HG02840 (cell line): Measurements from ENCODE around the gene RANGRF.

ENCODE experiments used
- ATAC-seq: cut with Tn5 transposase; IDR thresholded peaks from one replicate; pipeline ENCODE4 v1.9.1; 2021; ENCODE audit warnings: mild to moderate bottlenecking, moderate library complexity, moderate number of reproducible peaks; ENCODE audit not compliant: unreplicated experiment, low FRiP score

Gene RANGRF

DNA sequence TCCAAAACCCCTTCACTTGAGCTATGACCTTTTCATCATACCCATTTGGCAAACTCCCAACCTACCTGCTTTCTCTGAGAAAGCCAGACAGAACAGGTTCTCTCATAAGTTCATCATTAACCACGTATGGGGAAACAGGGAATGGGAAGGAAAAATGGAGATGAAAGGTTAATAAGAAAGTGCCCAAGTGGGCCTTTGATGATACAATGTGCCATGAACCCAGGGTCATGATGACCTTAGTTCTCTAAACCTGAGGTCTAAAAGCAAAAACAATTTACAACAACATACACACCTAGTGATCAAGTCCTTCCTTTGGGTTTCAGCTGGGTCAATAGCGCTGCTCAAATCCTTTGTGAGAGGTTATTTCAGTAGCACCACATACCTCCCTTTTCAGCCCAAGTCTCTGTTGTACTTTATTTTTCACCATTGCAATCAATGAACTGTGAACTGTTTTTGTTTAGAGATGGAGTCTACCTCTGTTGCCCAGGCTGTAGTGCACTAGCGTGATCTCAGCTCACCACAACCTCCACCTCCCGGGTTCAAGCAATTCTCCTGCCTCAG, 14.5 kb upstream of the RANGRF start:
- ATAC-seq, result no peak

DNA sequence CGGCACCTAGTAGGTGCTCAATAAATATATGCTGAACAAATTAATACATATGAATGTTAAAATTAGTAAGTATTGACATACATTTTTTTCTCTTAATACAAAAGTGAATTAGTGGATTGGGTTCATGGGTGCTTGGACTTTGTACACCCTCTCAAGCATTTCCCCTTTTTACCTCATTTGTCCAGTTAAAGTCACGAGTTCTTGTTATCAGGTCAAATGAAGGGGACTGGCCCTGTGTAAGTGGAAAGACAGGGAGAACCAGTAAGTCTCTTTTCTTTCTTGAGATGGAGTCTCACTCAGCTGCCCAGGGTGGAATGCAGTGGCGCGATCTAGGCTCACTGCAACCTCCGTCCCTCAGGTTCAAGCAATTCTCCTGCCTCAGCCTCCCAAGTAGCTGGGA, 13.7 kb upstream of the RANGRF start:
- no peak for ATAC-seq

GRCh38 chr17:8275421-8276290, 12.8 kb upstream of the RANGRF start:
- ATAC-seq, result no peak

DNA sequence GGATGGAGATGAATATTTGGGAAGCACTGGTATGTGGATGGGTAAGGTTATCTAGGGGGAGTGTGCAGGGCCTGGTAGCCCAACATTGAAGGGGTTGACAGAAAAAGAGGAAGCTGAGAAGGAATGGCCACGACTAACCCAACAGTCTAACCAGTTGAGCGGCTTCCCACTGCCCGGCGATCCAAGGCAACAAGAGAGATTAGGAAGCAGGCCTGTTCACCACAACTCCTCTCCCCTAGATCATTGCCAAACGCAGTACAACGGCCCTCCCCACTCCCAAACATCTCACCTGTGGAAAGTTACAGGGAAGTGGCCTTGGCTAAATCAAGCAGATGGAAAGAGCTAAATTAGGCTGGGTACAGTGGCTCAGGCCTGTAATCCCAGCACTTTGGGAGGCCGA, 11.2 kb upstream of the RANGRF start:
- no peak for ATAC-seq

DNA sequence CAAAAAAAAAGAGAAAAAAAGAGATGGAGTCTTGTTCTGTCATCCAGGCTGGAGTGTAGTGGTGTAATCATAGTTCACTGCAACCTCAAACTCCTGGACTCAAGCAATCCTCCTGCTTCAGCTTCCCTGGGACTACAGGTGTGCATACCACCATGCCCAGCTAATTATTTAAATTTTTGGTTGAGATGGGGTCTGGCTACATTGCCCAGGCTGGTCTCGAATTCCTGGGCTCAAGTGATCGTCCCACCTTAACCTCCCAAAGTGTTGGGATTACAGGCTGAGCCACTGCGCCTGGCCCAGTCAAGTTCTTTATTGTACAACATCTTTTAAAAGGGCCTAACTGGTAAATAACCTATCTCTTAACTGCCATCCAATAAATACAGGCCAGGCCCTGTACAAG, 6.1 kb upstream of the RANGRF start:
- no peak for ATAC-seq

GRCh38 chr17:8283356-8283755, 5.1 kb upstream of the RANGRF start:
- no peak for ATAC-seq

GRCh38 chr17:8284126-8284525, 4.3 kb upstream of the RANGRF start:
- no peak for ATAC-seq

GRCh38 chr17:8285270-8286181, 2.9 kb upstream of the RANGRF start:
- no peak for ATAC-seq

GRCh38 chr17:8287651-8288335, 677 bp upstream of the RANGRF start:
- ATAC-seq, result no peak

DNA sequence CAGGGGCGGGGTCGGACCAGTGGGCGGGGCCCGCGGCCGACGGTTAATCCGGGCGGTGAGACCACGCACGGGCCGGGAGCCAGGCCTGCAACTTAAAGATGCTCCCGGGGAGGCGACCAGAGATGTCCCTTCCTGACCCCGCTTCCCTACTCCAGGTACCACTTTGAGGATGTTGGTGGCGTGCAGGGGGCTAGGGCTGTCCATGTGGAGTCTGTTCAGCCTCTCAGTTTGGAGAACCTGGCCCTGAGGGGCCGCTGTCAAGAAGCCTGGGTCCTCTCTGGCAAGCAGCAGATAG, 580 bp downstream of the RANGRF start:
- no peak for ATAC-seq

DNA sequence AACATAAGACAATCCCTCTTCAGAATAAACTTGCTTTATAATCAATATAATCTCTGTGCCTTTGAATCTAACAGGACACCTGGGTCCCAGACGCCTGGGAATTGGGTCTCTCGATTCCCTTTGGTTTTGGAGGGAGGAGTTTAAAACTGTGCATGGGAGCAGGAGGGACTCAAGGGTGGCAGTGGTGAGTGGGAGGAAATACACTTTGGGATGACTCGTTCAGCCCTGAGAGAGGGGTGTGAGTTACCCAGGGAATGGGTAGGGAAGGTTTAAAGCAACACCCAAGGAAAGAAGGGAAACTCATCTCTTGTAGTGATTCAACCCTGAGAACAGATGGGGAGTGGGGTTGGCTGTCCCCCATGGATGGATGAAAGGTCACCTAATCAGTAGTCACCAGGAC, 1.6 kb downstream of the RANGRF start:
- no peak for ATAC-seq

DNA sequence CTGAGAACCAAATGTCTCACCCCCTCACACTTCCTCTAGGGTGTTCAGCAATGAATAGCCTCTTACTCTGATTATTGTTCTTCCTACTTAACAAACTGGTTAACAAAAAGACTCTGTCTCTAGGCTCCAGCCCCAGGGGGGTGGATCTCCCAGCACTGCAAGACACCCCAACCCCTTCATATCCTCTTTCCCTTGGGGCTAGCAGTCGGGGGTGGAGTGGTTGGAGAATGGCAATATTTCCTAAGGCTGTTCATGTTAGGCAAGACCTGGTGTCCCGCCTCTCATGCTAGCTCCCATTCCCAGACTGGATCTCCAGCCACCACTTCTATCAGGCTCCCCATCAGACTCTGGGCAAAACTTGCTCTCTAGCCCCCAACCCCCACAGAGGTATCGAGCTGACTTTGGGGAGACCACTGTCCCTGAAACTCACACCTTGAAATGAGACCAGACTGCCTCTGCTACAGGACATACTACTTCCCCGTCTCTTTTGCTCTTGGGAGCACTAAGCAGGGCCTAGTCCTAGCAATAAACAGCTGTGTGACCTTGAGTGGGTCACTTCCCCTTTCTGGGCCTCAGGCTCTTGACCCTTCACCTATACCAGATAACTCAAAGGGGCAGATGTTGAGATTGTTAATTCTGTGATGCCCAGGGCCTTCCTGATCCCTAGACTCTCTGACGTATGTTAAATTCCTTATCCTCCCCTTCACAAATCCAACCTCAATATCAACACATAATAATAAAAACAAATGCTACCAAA, 4.3 kb downstream of the RANGRF start:
- no peak for ATAC-seq

GRCh38 chr17:8294361-8294760, 5.9 kb downstream of the RANGRF start:
- no peak for ATAC-seq

DNA sequence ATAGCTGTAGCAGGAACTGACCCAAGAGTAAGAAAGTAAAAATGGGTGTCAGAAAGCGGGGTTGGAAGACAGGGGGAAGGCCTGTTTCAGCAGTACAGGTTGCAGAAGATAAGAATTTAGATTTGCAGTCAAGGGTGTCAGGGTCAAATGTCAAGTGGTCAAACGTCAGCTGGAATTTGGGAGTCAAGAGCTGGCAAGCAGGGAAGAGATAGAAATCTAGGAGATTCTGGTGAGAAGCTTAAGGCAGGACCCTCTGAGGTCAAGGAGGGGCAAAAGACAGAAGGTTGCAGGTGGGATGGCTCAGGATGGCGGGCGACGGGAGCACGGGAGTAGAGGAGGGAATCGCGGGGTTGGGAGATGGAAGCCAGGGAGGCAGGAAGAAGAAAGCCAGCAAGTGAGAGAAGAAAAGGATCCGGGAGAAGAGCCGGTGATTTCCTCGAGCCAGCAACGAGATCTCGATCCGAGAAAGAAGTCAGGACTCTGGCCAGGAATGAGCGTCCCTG, 6.4 kb downstream of the RANGRF start:
- no peak for ATAC-seq

DNA sequence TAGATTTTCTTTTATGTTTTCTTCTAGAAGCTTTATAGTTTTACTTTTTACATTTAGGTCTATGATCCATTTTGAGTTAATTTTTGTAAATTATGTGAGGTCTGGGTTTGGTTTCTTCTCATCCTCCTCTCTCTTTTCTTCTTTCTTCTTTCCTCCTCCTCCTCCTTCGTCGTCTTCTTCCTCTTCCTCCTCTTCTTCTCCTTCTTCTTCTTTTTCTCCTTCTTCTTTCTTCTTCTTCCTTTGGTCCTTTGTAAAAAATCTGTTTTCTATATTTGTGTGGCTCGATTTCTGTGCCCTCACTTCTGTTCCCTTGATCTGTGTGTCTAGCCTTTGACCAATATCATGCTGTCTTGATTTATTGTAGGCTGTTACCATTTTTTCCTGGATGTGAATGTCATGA, 11.8 kb downstream of the RANGRF start:
- no peak for ATAC-seq

DNA sequence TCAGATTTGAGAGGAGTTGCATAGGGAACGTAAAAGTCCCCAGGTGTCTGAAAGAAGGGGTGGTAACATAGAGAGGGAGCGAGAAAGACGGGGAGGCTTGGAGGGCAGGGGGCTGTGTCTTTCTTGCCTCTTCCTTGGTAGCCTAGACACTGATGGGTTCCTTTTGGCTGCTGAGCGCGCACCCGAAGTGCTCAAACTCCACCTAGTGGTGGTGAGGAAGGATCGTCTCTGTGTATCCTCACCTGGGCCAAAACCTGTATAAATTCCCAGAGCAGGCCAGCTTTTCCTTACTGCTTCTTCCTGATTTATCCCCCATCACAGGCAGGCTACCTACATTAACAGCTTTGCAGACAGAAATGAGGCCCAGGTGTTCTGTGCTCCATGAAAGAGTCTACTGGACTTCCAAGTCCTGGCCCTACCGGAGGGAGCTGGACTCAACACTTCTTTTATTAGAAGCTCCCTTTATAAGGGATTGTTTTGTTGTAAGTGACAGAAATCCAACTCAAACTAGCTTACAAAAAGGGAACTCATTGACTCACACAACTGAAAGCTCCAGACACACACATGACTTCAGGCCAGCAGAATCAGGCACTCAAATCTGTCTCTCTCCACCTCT, 12.3 kb downstream of the RANGRF start:
- no peak for ATAC-seq

DNA sequence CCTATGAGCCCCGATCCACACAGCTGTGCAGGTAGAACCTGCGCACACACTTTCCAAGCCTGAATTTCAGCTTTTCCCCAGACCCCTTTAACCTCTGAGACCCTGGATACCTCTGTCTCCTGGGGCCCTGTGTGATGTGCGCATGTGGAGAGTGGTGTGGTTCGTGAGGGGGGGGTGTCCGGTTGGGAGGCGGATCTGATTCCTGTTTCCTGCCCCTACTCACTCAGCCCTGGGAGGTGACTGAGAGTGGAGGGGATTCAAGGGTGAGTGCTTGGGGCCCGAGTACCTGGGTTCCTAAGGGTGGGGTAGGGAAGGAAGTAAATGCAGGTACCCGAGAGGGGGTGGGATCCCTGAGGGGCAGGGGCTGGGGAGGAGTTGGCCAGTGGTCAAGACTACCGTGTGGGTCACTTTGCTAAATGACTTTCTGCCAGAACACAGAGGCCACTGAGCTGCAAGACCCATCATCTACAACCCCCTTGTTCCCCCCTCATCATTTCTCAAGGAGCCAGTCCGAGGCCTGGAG, 22.2 kb downstream of the RANGRF start:
- ATAC-seq, result no peak

DNA sequence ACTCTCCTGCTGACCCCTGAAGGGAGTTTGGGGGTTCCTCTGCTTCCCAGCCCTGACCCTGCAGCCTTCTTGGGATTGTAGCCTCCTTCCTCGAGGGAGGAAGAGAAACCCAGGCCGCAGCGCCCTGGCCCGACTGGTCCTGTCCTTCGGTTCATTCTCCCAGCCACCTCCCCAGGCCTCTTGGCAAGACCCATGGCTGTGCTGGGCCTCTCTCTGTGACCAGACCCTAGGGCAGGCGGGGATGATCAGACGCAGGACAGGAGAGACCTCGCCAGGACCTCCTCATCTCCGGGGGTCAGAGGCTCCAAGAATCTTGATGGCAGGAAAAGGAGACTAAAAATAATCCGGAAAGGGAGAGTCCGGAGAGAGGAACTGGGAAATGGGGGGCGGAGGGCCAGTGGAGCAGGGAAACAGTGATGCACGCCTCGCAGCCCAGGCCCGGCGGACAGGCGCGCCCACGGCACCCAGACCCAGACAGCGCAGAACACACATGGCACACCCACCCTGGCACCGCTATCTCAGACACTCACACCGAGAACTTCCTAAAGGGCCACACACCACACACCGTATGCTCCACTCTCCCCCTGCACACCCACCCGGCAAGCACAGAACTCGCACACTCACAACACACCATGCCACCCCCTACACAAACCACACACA, 22.8 kb downstream of the RANGRF start:
- ATAC-seq, result no peak

DNA sequence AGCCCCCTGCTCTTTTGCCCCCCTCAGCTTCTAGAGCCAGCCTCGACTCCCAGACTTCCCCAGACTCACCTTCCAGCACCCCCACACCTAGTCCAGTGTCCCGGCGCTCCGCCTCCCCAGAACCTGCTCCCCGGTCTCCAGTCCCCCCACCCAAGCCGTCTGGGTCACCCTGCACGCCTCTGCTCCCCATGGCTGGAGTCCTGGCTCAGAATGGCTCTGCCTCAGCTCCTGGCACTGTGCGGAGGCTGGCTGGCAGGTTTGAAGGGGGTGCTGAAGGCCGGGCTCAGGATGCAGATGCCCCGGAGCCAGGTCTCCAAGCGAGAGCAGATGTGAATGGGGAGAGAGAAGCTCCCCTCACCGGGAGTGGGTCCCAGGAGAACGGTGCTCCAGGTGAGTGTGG, 23.8 kb downstream of the RANGRF start:
- no peak for ATAC-seq
